ENCODE data around the gene DDX1.
"Not testable (repeated sequence)": the region's sequence is repeated elsewhere in the genome, so short reads cannot be mapped to it uniquely, and the experiment has no call there.

Gene DDX1

GRCh38 chr2:15674637-15675455 lies 83.2 kb downstream of the DDX1 start:
- DNase-seq (ENCODE audit: low read depth in 2 of 2) = no peak

- no peak for DNase-seq (ENCODE audit: low read depth in 2 of 2)
Observed at GRCh38 chr2:15675456-15676195, 84.0 kb downstream of the DDX1 start.

GRCh38 chr2:15677141-15677843 lies 85.6 kb downstream of the DDX1 start:
- DNase-seq (ENCODE audit: low read depth in 2 of 2) = no peak

- DNase-seq (ENCODE audit: low read depth in 2 of 2) = no peak
Observed at GRCh38 chr2:15678346-15678745, 86.7 kb downstream of the DDX1 start.

GRCh38 chr2:15678909-15679308 lies 87.2 kb downstream of the DDX1 start:
- DNase-seq (ENCODE audit: low read depth in 2 of 2) = no peak

GRCh38 chr2:15679386-15679924 lies 87.8 kb downstream of the DDX1 start:
- no peak for DNase-seq (ENCODE audit: low read depth in 2 of 2)

GRCh38 chr2:15680132-15680531 lies 88.5 kb downstream of the DDX1 start:
- DNase-seq (ENCODE audit: low read depth in 2 of 2) = not testable (repeated sequence)

Data from fibroblast of skin of left quadriceps (primary cell).